OCI-LY1 (cell line): ENCODE results near the gene PDE2A.

ENCODE experiments used
- H2AFZ ChIP-seq: fragments of 200-600 bp; sonication (generic), shearing (Covaris generic); 2 replicates; pipeline ENCODE4 v1.6.0; 2014; ENCODE audit warnings: antibody characterized with exemption, mild to moderate bottlenecking, low read length
- H3F3A ChIP-seq: fragments of 200-600 bp; sonication (generic), shearing (Covaris generic); 2 replicates; pipeline ENCODE4 v1.6.0; 2014; ENCODE audit warnings: mild to moderate bottlenecking, antibody characterized with exemption, low read length, moderate library complexity; ENCODE audit not compliant: insufficient read depth
- H3K27ac ChIP-seq: fragments of 200-600 bp; sonication (generic); 2 replicates; pipeline ENCODE4 v1.5.1; 2014; ENCODE audit warnings: low read length, mixed run types, mild to moderate bottlenecking, low read depth; ENCODE audit not compliant: poor library complexity, severe bottlenecking
- H3K27me3 ChIP-seq: fragments of 200-600 bp; sonication (generic); 2 replicates; pipeline ENCODE4 v1.6.0; 2014; ENCODE audit warnings: antibody characterized with exemption, mild to moderate bottlenecking, low read length, moderate library complexity; ENCODE audit not compliant: insufficient read depth
- H3K36me3 ChIP-seq: fragments of 200-600 bp; sonication (generic); 2 replicates; pipeline ENCODE4 v1.6.1; 2014; ENCODE audit warnings: mild to moderate bottlenecking, antibody characterized with exemption, low read length, moderate library complexity, mixed read lengths; ENCODE audit not compliant: insufficient read depth
- H3K4me1 ChIP-seq: fragments of 200-600 bp; sonication (generic); 2 replicates; pipeline ENCODE4 v1.5.1; 2014; ENCODE audit warnings: mild to moderate bottlenecking, low read length, moderate library complexity; ENCODE audit not compliant: insufficient read depth, severe bottlenecking
- H3K4me2 ChIP-seq: fragments of 200-600 bp; sonication (generic), shearing (Covaris generic); 2 replicates; pipeline ENCODE4 v1.6.1; 2014; ENCODE audit warnings: low read length
- H3K4me3 ChIP-seq: fragments of 200-600 bp; sonication (generic); 2 replicates; pipeline ENCODE4 v1.5.1; 2014; ENCODE audit warnings: low read length, low read depth, mild to moderate bottlenecking, mixed read lengths; ENCODE audit not compliant: poor library complexity, severe bottlenecking
- H3K79me2 ChIP-seq: fragments of 200-600 bp; shearing (Covaris generic); 2 replicates; pipeline ENCODE4 v1.6.1; 2016; ENCODE audit warnings: mixed run types, low read length, mixed read lengths; ENCODE audit not compliant: insufficient read depth
- H3K9ac ChIP-seq: fragments of 200-600 bp; sonication (generic), shearing (Covaris generic); 2 replicates; pipeline ENCODE4 v1.6.1; 2014; ENCODE audit warnings: mild to moderate bottlenecking, low read length, mixed read lengths
- H3K9me2 ChIP-seq: fragments of 200-600 bp; sonication (generic), shearing (Covaris generic); 2 replicates; pipeline ENCODE4 v1.6.1; 2014; ENCODE audit warnings: low read depth, mild to moderate bottlenecking, low read length, mixed read lengths
- H3K9me3 ChIP-seq: fragments of 200-600 bp; shearing (Covaris generic); 2 replicates; pipeline ENCODE4 v1.6.1; 2014; ENCODE audit warnings: low read length, mixed read lengths
- H4K20me1 ChIP-seq: fragments of 200-600 bp; sonication (generic), shearing (Covaris generic); 2 replicates; pipeline ENCODE4 v1.6.0; 2016; ENCODE audit warnings: mild to moderate bottlenecking, low read length; ENCODE audit not compliant: insufficient read depth
- CTCF ChIP-seq: fragments of 200-600 bp; sonication (generic), shearing (Covaris generic); IDR thresholded peaks from 2 replicates; pipeline ENCODE4 v1.5.1; 2017; ENCODE audit warnings: mild to moderate bottlenecking, antibody characterized with exemption, low read length, moderate library complexity, mixed read lengths
- EZH2 ChIP-seq: fragments of 200-600 bp; sonication (generic), shearing (Covaris generic); IDR thresholded peaks from 2 replicates; pipeline ENCODE4 v1.8.0; 2017; ENCODE audit warnings: borderline replicate concordance, mixed run types, mild to moderate bottlenecking, antibody characterized with exemption, low read length, moderate library complexity, mixed read lengths

Gene PDE2A

GRCh38 chr11:72688486-72688885 lies 14.3 kb upstream of the PDE2A start:
- H3K4me1 ChIP-seq = no peaks in the 10 kb centered on the region
- no peak for TF ChIP-seq CTCF
- TF ChIP-seq EZH2 = no peak
- no peaks in the 10 kb centered on the region for H3K27me3 ChIP-seq
- H3K36me3 ChIP-seq = peaks cover 48% of the 10 kb centered on the region
- no peak overlapping the region for H3K9ac ChIP-seq
- H3K27ac ChIP-seq = no peak overlapping the region
- H3F3A ChIP-seq = no peaks in the 10 kb centered on the region
- H4K20me1 ChIP-seq = no peaks in the 10 kb centered on the region
- no peak overlapping the region for H3K4me3 ChIP-seq
- H3K9me3 ChIP-seq = no peaks in the 10 kb centered on the region
- no peak overlapping the region for H3K4me2 ChIP-seq
- H3K79me2 ChIP-seq = no peaks in the 10 kb centered on the region
- H2AFZ ChIP-seq = no peak overlapping the region
- H3K9me2 ChIP-seq = no peaks in the 10 kb centered on the region

- no peak overlapping the region for H3K4me3 ChIP-seq
- H3K9ac ChIP-seq = no peak overlapping the region
- H3K9me2 ChIP-seq = no peaks in the 10 kb centered on the region
- H3K27ac ChIP-seq = no peak overlapping the region
- no peaks in the 10 kb centered on the region for H3K4me1 ChIP-seq
- no peaks in the 10 kb centered on the region for H4K20me1 ChIP-seq
- H3K79me2 ChIP-seq = no peaks in the 10 kb centered on the region
- H2AFZ ChIP-seq = no peak overlapping the region
- peaks cover 42% of the 10 kb centered on the region for H3K36me3 ChIP-seq
- TF ChIP-seq CTCF (no peak), EZH2 (no peak)
- no peaks in the 10 kb centered on the region for H3F3A ChIP-seq
- no peak overlapping the region for H3K4me2 ChIP-seq
- H3K27me3 ChIP-seq = no peaks in the 10 kb centered on the region
- no peaks in the 10 kb centered on the region for H3K9me3 ChIP-seq
Observed at GRCh38 chr11:72687326-72687725, 13.1 kb upstream of the PDE2A start.

GRCh38 chr11:72686639-72687220 lies 12.5 kb upstream of the PDE2A start:
- TF ChIP-seq CTCF = no peak
- no peak for TF ChIP-seq EZH2
- no peaks in the 10 kb centered on the region for H3K79me2 ChIP-seq
- no peaks in the 10 kb centered on the region for H3K27me3 ChIP-seq
- no peaks in the 10 kb centered on the region for H3K4me1 ChIP-seq
- no peak overlapping the region for H3K4me2 ChIP-seq
- H3K9me2 ChIP-seq = no peaks in the 10 kb centered on the region
- no peaks in the 10 kb centered on the region for H3F3A ChIP-seq
- H3K27ac ChIP-seq = no peak overlapping the region
- H4K20me1 ChIP-seq = no peaks in the 10 kb centered on the region
- no peaks in the 10 kb centered on the region for H3K9me3 ChIP-seq
- peaks cover 36% of the 10 kb centered on the region; the same call in 1 of the 2 replicates for H3K36me3 ChIP-seq
- no peak overlapping the region for H2AFZ ChIP-seq
- H3K4me3 ChIP-seq = no peak overlapping the region
- no peak overlapping the region for H3K9ac ChIP-seq
